Measurements from ENCODE around the gene SNX32.

Gene SNX32

GRCh38 chr11:65833297-65834030 lies at the start of gene SNX32:
Gene SNX32, plus strand, starts transcription at chr11:65833963. Its CDS starts 103 bp downstream, at chr11:65834066.
- H3K36me3 ChIP-seq (ENCODE audit: control insufficient read depth, low read length), result no peaks in the 10 kb centered on the region
- no peak within 1 kb of the TSS for H3K27ac ChIP-seq (ENCODE audit: low read depth, low read length)
- H4K20me1 ChIP-seq (ENCODE audit: control insufficient read depth, insufficient read depth, low read depth, low read length), result no peaks in the 10 kb centered on the region
- TF ChIP-seq CTCF (IDR thresholded peaks at IDR 0.05; ENCODE audit: low read depth, low read length, poor library complexity, severe bottlenecking), result no peak
- no peak for TF ChIP-seq EZH2phosphoT487 (IDR thresholded peaks at IDR 0.05; ENCODE audit: borderline replicate concordance, low read length)
- H3K9me3 ChIP-seq (ENCODE audit: control insufficient read depth, insufficient read depth, low read length), result no peaks in the 10 kb centered on the region
- peaks cover 15% of the 10 kb centered on the region; the same call in 1 of the 2 replicates for H3K27me3 ChIP-seq (ENCODE audit: control insufficient read depth, low read length)
- peaks cover 16% of the 10 kb centered on the region for H3K4me1 ChIP-seq (ENCODE audit: control insufficient read depth, low read length)
- H3K4me2 ChIP-seq (ENCODE audit: low read length), result peak within 1 kb of the TSS; percentile 73
- no peaks in the 10 kb centered on the region for H3K79me2 ChIP-seq (ENCODE audit: control insufficient read depth, low read length)
- H3F3A ChIP-seq (ENCODE audit: control insufficient read depth, insufficient read depth), result peaks cover 9% of the 10 kb centered on the region
- H3K4me3 ChIP-seq (ENCODE audit: low read length), result peak within 1 kb of the TSS; percentile 63
- no peaks in the 10 kb centered on the region for H3K9me2 ChIP-seq (replicated peaks; ENCODE audit: control insufficient read depth, low read length)

- Histone ChIP-seq H3K4me1 (ENCODE audit: control insufficient read depth, low read length) (peaks cover 38% of the 10 kb centered on the region), H3K9me3 (ENCODE audit: control insufficient read depth, insufficient read depth, low read length) (no peaks in the 10 kb centered on the region), H3K36me3 (ENCODE audit: control insufficient read depth, low read length) (peaks cover 2% of the 10 kb centered on the region; the same call in 1 of the 2 replicates), H3K9me2 (replicated peaks; ENCODE audit: control insufficient read depth, low read length) (no peaks in the 10 kb centered on the region), H4K20me1 (ENCODE audit: control insufficient read depth, insufficient read depth, low read depth, low read length) (no peaks in the 10 kb centered on the region; the same call in 1 of the 2 replicates), H3K27ac (ENCODE audit: low read depth, low read length) (no peak overlapping the region), H3K79me2 (ENCODE audit: control insufficient read depth, low read length) (peaks cover under 1% of the 10 kb centered on the region), H3K4me3 (ENCODE audit: low read length) (no peak overlapping the region), H3F3A (ENCODE audit: control insufficient read depth, insufficient read depth) (no peaks in the 10 kb centered on the region), H3K4me2 (ENCODE audit: low read length) (no peak overlapping the region), H3K27me3 (ENCODE audit: control insufficient read depth, low read length) (peaks cover 65% of the 10 kb centered on the region)
- no peak for TF ChIP-seq EZH2phosphoT487 (IDR thresholded peaks at IDR 0.05; ENCODE audit: borderline replicate concordance, low read length)
- TF ChIP-seq CTCF (IDR thresholded peaks at IDR 0.05; ENCODE audit: low read depth, low read length, poor library complexity, severe bottlenecking), result no peak
Measured at GRCh38 chr11:65785319-65786007, 48.3 kb upstream of the SNX32 start.

GRCh38 chr11:65786008-65786785 lies 47.6 kb upstream of the SNX32 start:
- Histone ChIP-seq H3K4me2 (ENCODE audit: low read length) (peak overlapping the region; percentile 27; the same call in 1 of the 2 replicates), H3K9me3 (ENCODE audit: control insufficient read depth, insufficient read depth, low read length) (no peaks in the 10 kb centered on the region), H3K27me3 (ENCODE audit: control insufficient read depth, low read length) (peaks cover 66% of the 10 kb centered on the region), H3K79me2 (ENCODE audit: control insufficient read depth, low read length) (no peaks in the 10 kb centered on the region), H3K36me3 (ENCODE audit: control insufficient read depth, low read length) (no peaks in the 10 kb centered on the region), H4K20me1 (ENCODE audit: control insufficient read depth, insufficient read depth, low read depth, low read length) (no peaks in the 10 kb centered on the region; the same call in 1 of the 2 replicates), H3K27ac (ENCODE audit: low read depth, low read length) (no peak overlapping the region), H3K9me2 (replicated peaks; ENCODE audit: control insufficient read depth, low read length) (no peaks in the 10 kb centered on the region), H3K4me1 (ENCODE audit: control insufficient read depth, low read length) (peaks cover 40% of the 10 kb centered on the region), H3F3A (ENCODE audit: control insufficient read depth, insufficient read depth) (no peaks in the 10 kb centered on the region), H3K4me3 (ENCODE audit: low read length) (no peak overlapping the region; the same call in 1 of the 2 replicates)
- TF ChIP-seq EZH2phosphoT487 (IDR thresholded peaks at IDR 0.05; ENCODE audit: borderline replicate concordance, low read length) (peak; percentile 87), CTCF (IDR thresholded peaks at IDR 0.05; ENCODE audit: low read depth, low read length, poor library complexity, severe bottlenecking) (no peak)
